Kidney tubule cell (primary cell): ENCODE measurements around the gene ELL3.

Experiments used
- DNase-seq: peaks from one replicate; pipeline ENCODE4 v3.0.0-alpha.2; 2018; ENCODE audit warnings: low spot score

Gene ELL3

DNA sequence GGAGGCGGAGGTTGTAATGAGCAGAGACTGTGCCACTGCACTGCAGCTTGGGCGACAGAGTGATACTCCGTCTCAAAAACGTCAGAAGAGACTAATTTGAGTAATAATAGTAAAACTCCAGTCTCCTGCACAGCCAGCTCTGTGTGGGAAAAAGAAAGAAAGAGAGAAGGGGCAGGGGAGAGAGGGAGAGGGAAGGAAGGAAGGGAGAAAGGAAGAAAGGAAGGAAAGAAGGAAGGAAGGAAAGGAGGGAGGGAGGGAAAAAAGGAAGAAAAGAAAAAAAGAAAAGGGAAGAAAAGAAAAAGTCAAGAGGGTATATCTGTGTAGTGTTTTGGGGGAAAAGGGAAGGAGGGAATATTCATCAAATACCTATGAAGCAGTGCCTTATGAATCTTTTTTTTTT, 53.6 kb downstream of the ELL3 start:
- no peak for DNase-seq
